Measurements from ENCODE around the gene PRSS8. TPM values are rescaled to one million over a fixed set of nuclear protein-coding genes. Genes with fewer than 3 reads are reported as not detected.

The PRSS8 gene
- total and polyA plus RNA-seq, 8 donors = 32.5 to 89.3 (median 63.9) TPM

- Histone ChIP-seq H3K36me3 (peaks cover 0 to 31% (median 0%) of the 10 kb centered on the region in 3 donors), H3K9me3 (no peaks in the 10 kb centered on the region), H3K4me1 (peaks cover 13 to 28% (median 22%) of the 10 kb centered on the region in 3 donors), H3K27me3 (no peaks in the 10 kb centered on the region), H3K4me3 (peak overlapping the region; percentile 61 to 100 (median 97)), H3K27ac (peak overlapping the region; percentile 86 to 92 (median 91))
- intact Hi-C loops (cut with DNase I) = no loop called here
- FAIRE-seq (no peak), ATAC-seq (peak in 2 of 4 donors; percentile 0 to 1), DNase-seq (peak in 3 of 6 donors; percentile 31 to 59 (median 59))
- WGBS, 2 donors = 32 to 38% methylated on average over 52 to 57 of the region's 57 CpGs
- no peak for TF ChIP-seq CTCF (IDR thresholded peaks at IDR 0.05)
Observed at GRCh38 chr16:31108794-31109558, 26.6 kb downstream of the PRSS8 start.

DNA sequence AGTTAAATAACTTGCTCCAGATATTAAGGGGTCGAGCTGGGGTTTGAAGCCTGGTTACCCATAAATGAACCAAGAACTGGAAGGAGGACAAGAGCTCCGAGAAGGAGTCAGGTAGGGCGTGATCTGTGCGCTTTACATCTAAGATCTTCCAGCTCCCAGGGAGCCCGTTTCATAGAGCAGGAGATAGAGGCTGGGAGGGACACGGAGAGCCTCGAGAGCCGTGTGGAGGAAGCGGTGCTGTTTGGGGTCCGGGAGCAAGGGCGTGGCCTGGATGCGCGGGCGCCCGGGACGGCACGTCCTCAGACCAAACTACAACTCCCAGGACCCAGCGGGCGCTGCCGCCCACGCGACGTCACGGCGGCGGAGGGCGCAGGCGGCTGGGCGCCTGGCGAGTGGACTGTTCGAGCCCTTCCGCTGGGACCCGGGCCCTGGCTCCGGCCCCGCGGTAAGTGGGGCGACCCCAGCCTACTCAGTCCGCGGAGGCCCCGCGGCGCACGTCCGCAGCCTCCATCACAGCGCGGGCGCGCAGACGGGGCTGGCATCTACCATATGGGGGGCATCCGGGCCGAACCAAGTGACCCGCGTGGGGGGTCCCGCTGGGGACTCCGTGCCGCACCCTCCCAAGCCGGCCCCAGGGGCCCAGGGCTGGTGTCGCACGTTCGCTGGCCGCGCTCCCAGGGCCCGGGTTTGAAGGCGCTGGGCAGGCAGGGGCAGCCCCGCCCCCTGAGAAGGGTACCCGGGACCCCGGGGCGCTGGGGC lies 27.3 kb downstream of the PRSS8 start, which contains the start of gene BCKDK:
Gene BCKDK (plus strand): TSS at position 352 of the 759 bp plus-strand sequence. CDS start 838 bp downstream, outside the sequence.
- DNase-seq = peak; percentile 65 to 88 (median 75)
- Histone ChIP-seq H3K27me3 (no peaks in the 10 kb centered on the region), H3K4me1 (peaks cover 5 to 20% (median 14%) of the 10 kb centered on the region in 3 donors), H3K27ac (peak within 1 kb of the TSS; percentile 86 to 92 (median 91)), H3K4me3 (peak within 1 kb of the TSS; percentile 61 to 100 (median 97)), H3K36me3 (peaks cover 0 to 31% (median 0%) of the 10 kb centered on the region in 3 donors), H3K9me3 (no peaks in the 10 kb centered on the region)
- WGBS, 2 donors = 4 to 5% methylated on average over 58 to 68 of the region's 68 CpGs
- intact Hi-C loops (cut with DNase I) = no loop called here
- no peak for FAIRE-seq
- ATAC-seq = peak; percentile 67 to 84 (median 83)
- no peak for TF ChIP-seq CTCF (IDR thresholded peaks at IDR 0.05)

DNA sequence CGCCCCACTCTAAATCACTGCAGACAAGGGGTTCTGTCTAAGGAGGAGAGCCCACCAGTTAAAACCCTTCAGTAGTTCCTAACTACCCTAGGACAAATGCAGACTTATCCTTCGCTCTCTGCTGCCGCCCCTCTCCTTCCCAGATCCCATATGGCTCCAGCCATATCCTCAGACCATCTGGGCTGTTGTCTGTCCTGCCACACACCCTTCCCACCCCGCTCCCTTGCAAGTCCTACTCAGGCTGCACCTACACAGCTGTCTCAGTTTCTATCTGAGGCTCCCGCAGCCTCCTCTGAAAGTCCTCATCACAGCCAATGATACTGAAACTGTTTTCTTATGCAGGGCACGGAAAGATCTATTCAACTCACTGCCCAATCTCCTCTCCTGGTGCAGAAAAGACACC lies 28.1 kb downstream of the PRSS8 start:
- H3K27ac ChIP-seq = no peak overlapping the region
- intact Hi-C loops (cut with DNase I) = no loop called here
- no peaks in the 10 kb centered on the region for H3K9me3 ChIP-seq
- 89 to 95% methylated on average over 6 of the region's 6 CpGs for WGBS, 2 donors
- no peaks in the 10 kb centered on the region for H3K27me3 ChIP-seq
- no peak overlapping the region for H3K4me3 ChIP-seq
- H3K4me1 ChIP-seq = peaks cover 4 to 14% (median 11%) of the 10 kb centered on the region in 3 donors
- FAIRE-seq = no peak
- H3K36me3 ChIP-seq = peaks cover 0 to 31% (median 0%) of the 10 kb centered on the region in 3 donors
- DNase-seq = peak in 1 of 6 donors; percentile 18
- no peak for ATAC-seq
- no peak for TF ChIP-seq CTCF (IDR thresholded peaks at IDR 0.05)

DNA sequence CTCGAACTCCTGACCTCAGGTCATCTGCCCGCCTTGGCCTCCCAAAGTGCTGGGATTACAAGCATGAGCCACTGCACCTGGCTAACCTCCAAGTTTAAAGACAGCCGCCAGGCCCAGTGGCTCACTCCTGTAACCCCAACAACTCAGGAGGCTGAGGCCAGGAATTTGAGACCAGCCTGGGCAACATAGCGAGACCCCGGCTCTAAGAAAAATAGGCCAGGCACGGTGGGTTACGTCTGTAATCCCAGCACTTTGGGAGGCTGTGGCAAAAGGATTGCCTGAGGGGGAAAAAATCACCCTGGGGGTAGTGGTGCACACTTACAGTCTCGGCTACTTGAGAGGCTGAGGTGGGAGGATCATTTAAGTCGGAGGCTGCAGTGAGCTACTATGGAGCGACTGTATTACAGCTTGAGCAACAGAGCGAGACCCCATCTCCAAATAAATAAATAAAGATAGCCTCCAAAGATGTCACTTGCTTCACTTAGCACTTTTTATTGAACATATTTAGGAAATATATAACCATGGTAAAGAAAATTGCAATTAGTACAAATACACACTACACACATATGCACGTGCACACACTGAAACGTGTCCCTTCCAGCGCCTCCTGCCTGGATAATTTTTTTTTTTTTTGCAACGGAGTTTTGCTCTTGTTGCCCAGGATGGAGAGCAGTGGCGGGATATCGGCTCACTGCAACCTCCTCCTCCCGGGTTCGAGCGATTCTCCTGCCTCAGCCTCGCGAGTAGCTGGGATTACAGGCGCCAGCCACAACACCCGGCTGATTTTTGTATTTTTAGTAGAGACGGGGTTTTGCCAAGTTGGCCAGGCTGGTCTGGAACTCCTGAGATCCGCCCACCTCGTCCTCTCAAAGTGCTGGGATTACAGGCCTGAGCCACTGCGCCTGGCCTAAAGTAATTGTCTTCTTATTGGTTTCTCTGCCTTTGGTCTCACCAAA lies 28.7 kb downstream of the PRSS8 start:
- DNase-seq = peak in 2 of 6 donors; percentile 36 to 37
- no peak for FAIRE-seq
- Histone ChIP-seq H3K9me3 (no peaks in the 10 kb centered on the region), H3K4me3 (no peak overlapping the region), H3K27me3 (no peaks in the 10 kb centered on the region), H3K36me3 (peaks cover 0 to 24% (median 0%) of the 10 kb centered on the region in 3 donors), H3K4me1 (peaks cover 4 to 14% (median 11%) of the 10 kb centered on the region in 3 donors), H3K27ac (peak overlapping the region in 1 of 4 donors; percentile 61)
- intact Hi-C loops (cut with DNase I) = no loop called here
- ATAC-seq = no peak
- WGBS, 2 donors = 92% methylated on average over 28 of the region's 28 CpGs
- TF ChIP-seq CTCF (IDR thresholded peaks at IDR 0.05) = no peak
